Kidney tubule cell (primary cell): ENCODE data around the gene ZNF275.
"Not testable (repeated sequence)": the region's sequence is repeated elsewhere in the genome, so short reads cannot be mapped to it uniquely, and the experiment has no call there.

Experiments
- DNase-seq: peaks from one replicate; pipeline ENCODE4 v3.0.0-alpha.2; 2018; ENCODE audit warnings: low spot score

The ZNF275 gene

DNA sequence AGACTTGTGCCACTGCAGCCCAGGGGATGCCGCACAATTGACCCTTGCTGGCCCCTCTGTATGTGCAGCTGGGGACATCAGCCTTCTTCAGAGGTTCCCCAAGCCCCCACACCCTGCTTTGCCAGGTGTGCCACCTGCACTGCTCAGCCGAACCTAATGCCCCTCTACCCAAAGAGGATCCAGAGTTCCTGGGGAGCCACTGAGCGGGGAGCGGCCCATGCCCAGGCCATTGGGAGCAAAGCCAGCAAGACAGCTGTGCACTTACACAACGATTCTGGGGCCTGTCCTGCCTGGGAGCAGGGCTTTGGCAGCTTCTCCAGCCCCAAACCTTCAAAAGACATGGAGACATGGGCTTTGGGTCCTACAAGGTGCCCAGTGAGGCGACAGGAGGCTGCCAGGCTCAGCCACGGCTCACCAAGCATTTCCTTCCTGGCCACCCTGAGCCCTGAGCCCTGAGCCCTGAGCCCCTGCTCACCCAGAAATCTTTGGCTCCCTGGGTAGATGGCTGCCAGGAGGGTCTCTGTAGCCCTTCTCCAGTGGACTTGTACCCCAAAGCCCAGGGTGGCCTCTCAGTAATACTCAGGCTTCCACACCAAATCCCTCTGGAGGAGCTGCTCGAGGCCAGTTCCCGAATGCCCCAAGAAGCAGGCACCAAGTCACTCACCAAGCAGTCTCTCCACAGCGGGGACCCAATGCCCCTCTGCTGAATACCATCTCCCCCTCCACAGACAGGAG is 54.2 kb downstream of the ZNF275 start:
- no peak for DNase-seq

DNA sequence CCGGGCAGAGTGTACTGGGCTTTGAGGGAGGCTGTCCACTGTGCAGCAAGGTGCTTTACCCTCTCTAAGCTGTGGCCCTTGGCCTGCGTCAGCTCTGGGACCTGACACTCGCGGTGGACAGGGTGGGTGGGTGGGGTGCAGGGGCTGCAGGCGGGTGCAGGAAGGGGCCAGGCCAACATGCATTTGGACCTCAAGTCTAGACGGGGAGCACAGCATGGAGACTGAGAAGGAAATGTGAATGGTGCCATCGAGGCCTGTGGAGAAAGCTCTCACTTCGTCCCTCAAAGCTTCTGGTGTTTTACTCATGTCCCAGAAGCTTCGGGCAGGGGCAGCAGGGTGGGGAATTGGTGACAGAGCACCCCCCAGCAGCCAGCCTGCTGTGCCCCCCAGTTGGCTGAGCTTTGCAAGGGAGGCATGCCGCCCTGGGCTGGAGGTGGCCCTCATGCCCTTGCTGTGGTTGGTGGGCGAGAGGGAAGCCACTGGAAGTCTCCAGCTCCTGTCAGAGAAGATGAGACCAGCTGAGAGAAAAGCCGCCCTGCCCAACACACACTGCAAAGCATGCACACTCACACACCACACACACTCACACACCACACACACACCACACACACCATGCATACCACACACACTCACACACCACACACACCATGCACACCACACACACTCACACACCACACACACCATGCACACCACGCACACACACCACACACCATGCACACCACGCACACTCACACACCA is 54.9 kb downstream of the ZNF275 start:
- DNase-seq: no peak

DNA sequence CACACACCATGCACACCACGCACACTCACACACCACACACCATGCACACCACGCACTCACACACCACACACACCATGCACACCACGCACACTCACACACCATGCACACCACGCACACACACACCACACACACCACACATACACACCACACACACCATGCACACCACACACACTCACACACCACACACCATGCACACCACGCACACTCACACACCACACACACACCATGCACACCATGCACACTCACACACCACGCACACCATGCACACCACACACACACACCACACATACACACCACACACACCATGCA is 55.5 kb downstream of the ZNF275 start:
- DNase-seq: not testable (repeated sequence)

DNA sequence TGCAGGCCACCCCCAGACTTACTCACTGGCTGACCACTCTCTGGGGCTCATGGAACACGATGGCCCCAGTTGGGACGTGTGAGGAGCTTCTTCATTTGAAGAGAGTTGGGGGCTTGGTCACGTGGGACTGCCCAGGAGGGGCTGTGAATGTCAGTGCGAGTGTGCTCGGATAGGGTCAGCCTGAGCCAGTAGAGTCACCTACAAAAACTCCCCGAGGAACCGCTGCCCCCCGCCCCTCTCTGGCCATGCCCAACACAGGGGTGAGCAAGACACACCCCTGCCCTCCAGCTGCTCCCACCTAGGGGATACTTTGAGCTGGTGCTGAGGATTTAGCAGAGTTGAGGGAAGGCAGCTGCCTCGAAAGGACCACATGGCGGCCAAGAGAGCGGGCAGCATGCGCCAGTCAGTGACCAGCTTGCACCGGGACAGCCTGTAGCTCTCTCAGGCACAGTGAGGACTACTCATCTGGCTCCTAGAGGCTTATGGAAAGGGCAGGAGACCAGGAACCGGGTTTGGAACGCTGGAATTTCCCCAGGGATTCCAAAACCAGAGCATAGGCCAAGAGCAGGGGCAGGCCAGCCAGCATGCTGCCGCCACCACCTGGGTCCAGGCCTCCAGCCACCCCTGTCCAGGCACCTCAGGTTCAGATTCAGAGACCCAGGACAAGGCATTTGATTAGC is 58.8 kb downstream of the ZNF275 start:
- DNase-seq: no peak

DNA sequence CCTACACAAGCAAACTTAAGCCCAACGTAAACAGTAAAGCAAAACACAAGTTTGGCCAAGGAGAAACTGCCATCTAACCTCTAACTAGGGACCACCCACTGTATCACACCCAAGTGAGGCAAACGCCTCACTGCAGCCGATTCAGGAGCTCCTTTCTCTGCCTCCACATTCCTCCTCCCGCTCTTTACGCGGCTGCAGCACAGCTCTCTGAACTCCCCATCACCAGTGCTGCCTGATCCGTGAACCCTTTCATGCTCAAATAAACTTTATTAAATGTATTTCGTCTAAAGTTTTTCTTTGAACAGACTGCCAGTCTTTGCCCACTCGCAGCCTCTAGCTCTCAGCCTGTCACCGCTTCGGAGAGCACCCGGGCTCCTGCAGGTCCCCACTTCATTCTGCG is 60.7 kb downstream of the ZNF275 start:
- no peak for DNase-seq

DNA sequence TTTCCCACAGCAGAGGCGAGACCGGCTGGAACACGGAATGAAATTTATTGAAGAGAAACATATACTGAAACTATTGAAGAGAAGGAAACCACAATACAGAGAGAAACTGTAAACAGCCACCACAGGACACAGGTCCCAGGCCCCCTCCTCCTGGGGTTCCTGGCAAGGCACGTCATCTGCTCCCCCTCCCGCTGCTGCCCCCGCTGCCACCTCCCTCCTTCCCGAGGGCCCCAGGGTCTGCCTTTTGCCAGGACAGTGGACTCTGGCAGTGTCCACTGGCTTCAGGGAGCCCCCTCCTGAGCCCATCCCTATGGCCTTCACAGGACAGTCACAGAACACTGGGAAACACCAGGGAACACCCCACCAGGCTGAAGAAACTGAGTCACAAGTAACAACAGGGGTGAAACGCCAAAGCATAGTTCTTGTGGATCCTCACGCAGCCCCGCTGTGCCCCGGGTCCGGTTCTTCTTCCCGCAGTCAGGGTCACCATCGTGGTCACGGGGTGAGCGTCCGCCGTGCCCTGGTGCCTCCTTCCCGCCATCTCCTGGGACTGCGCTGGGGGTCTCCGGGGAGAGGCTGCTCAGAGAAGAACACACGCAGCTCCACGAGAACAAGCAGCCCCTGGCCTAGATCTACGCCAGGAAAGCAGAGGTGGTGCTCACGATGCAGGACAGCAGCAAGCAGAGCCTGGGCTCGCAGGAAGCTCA is 61.8 kb downstream of the ZNF275 start:
- no peak for DNase-seq

DNA sequence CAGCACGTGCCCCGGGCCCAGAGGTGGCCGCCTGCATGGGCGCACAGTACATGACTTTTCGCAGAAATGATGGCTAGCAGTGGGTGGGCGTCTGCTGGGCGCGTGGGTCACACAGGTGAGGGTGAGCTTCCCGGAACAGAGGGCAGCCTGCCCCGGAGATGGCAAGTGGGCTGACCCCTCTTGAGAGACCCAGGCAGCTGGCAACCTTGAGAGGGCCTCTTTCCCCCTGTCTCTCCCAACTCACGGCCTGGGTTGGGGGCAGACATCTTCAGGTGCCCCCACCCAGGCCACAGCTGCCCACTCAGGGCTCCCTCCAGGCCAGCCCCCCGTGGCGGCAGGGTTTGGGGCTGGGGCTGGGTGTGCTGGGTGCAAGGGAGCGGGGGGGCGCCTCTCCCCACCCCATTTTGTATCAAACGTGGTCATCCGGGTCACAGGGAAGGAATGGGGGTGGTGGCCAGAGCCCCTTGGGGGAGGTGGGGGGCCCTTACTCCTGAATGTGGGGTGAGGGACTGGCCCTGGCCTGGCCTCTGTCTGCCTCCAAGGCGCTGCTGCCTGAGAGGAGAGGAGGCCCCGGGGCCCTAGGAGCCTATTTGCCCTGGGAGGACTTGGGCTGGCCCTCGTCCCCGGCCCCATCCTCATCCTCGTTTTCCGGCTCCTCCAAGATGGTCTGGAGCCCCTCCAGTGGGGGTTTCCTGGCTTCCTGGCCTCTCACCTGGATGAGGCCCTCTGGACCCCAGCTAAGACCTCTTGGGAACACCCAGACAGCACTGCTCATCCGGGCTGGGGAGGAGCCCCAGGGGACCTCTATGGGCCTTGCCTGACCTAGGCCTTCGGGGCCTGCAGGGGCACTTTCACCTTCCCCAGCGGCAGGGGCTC is 62.6 kb downstream of the ZNF275 start:
- no peak for DNase-seq

DNA sequence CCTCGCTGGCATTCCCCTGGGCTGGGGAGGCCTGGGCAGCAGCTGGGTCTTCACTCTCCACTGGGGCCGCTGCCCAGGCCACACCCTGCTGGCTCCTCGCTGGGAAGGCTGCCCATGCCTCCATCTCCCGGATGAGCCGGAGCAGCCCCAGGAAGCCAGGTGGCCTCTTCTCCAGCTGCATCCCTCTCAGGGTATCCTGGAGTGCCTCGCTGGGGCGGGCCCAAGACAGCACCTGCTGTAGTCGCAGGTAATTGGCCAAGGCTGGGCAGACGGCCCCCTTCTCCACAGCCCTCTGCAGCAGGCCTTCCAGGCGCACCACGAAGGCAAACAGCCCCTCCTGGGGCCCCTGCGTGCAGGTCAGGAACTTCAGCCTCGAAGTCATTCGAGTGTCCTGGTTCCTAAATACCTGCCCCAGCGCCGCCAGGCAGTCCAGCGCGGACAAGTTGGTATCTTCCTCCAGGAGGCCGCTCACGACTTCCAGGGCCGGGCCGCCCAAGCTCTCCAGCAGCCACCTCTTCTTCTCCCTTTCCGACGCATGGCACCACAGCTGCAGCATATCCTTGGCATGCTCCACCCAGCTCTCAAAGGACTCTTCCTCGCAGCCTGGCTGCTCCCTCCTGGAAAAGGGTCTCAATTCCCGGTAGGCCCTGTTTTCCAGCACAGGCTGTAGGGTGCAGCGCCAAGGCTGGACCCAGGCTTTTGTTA is 63.5 kb downstream of the ZNF275 start:
- DNase-seq: no peak

DNA sequence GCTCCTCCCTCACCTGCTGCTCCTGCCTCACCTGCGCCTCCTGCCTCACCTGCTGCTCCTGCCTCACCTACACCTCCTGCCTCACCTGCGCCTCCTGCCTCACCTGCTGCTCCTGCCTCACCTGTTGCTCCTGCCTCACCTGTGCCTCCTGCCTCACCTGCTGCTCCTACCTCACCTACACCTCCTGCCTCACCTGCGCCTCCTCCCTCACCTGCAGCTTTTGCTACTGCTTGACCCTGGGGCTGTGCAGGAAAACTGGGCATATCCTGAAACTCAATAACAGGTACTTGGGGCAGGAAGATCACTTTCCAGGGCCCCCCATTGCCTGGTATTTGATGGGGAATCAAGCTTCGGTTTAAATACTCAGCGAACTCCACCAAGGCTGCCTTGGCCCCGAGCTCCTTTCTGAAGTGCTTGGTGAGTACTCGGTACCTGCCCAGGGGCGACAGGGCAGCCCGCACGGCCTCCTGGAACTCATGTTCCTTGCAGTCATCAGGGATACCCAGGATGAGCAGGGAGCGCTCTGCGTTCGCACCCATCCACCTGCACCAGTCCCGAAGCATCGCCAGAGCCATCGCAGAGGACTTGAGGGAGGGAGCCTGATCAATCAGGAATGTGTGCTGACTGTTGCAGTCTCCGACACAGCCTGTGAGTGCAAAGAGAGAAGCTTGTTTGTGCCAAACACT is 64.5 kb downstream of the ZNF275 start:
- no peak for DNase-seq

DNA sequence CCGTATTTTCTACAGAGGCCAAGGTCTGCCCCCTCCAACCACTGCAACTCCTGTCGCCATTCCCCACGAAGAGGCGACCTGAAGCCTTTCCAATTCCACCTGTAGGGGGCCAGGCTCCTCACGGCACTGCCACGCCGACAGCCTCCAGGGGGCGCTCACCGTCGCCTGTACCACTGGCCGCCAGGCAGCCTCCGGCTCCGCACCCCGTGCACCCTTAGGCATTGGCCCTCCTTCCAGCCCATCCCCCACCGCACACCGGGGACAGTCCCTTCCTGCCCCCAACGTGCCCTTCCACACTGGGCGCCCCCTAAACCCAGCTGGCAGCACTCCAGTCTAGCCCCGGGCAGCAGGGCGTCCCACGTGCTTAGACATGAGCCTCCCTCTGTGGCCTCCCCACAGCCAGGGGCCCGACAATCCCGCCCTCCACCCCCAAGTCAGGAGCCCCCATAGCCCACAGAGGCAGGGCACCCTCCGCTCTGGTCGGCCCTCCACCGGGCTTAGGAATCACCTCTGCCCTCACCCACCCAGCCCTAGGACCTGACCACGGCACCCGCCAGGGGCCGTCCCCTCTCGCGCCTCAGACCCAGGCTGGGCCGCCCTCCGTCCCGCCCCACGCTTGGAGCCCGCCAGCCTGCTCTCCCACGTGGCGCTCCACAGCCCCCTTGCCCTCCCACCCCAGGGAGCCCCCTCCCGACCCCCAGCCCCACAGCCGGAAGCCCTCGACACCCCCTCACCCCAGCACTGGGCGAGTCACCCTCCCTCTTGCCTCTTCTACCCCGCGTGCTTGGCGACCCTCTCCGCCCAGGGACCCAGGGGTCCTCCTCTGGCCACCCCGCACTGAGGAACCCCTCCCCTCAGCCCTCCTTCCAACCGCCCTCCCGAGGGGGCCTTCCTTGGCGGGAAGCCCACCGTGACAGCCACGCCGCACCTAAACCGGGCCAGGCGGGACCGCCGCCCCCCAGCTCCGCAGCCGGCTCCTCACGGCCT is 66.5 kb downstream of the ZNF275 start:
- peak; percentile 31 for DNase-seq

DNA sequence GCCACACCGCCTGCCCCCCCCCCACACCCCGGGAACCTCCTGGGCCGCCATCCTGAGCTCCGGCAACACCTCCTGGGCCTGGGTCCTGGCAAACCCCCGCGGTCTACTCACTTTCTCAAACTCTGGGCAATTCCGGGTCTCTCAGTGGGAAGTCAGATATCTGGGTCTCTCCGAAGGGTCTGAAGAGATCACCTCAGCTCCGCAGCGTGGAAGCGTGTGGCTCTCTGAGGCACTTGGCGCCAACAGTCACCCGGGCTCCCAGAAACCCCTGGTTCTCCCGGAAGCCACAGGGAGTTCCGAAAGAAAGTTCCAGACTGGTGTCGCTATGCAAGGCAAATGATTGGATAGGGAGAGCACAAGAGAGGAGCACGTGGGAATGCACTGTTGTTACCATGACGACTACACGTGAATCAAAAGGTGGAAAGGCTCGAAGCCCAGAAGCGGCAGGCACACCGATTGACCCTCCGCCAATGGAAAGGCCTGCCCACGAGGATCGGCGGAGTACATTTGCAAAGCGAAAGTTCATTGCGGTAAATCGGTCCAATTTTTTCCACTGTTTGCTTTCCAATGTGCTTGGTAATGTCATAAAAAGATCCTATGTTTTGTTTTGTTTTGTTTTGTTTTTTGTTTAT is 67.3 kb downstream of the ZNF275 start, which contains the start of gene PNMA6E:
PNMA6E (minus strand) TSS at position 218 of the 632 bp plus-strand sequence. CDS start 2,501 bp downstream, outside the sequence.
- no peak for DNase-seq
